HepG2 (cell line): Measurements from ENCODE around the gene UEVLD. TPM values are rescaled to one million over a fixed set of nuclear protein-coding genes. Genes with fewer than 3 reads are reported as not detected.

Experiments used
- ATF5 ChIP-seq: sonication (generic); formaldehyde crosslinking; IDR thresholded peaks from 2 replicates; pipeline ENCODE4 v1.4.0; 2020; ENCODE audit warnings: mild to moderate bottlenecking, low read depth, missing genetic modification reagents
- CCDC6 ChIP-seq: sonication (generic); formaldehyde crosslinking; IDR thresholded peaks from 2 replicates; pipeline ENCODE4 v1.8.1; 2022; ENCODE audit warnings: mild to moderate bottlenecking, missing genetic modification reagents, moderate library complexity
- ISL2 ChIP-seq: sonication (generic); formaldehyde crosslinking; IDR thresholded peaks from 2 replicates; pipeline ENCODE4 v1.5.0; 2020; ENCODE audit warnings: missing genetic modification reagents
- KAT8 ChIP-seq: IDR thresholded peaks from 2 replicates; pipeline ENCODE4 v1.6.1; 2016; ENCODE audit warnings: missing genetic modification reagents, missing compliant biosample characterization
- NCOA2 ChIP-seq: sonication (generic); formaldehyde crosslinking; IDR thresholded peaks from 2 replicates; pipeline ENCODE4 v1.8.0; 2022; ENCODE audit warnings: inconsistent platforms
- NR2F6 ChIP-seq, 2 experiments: IDR thresholded peaks; 2 replicates each; pipeline ENCODE4 v1.6.1; 2016; ENCODE audit warnings: antibody characterized with exemption in 1 of 2, mild to moderate bottlenecking in 1 of 2
- NR3C1 ChIP-seq: sonication (generic); formaldehyde crosslinking; IDR thresholded peaks from 2 replicates; pipeline ENCODE4 v1.4.0; 2020; ENCODE audit warnings: missing genetic modification reagents
- ONECUT2 ChIP-seq: sonication (generic); formaldehyde crosslinking; IDR thresholded peaks from 2 replicates; pipeline ENCODE4 v1.4.0; 2020; ENCODE audit warnings: missing genetic modification reagents
- PAX8 ChIP-seq: sonication (generic); formaldehyde crosslinking; IDR thresholded peaks from 2 replicates; pipeline ENCODE4 v1.8.0; 2022; ENCODE audit warnings: mild to moderate bottlenecking, missing genetic modification reagents, borderline replicate concordance
- POLR2AphosphoS5 ChIP-seq: IDR thresholded peaks from 2 replicates; pipeline ENCODE4 v1.6.1; 2012; ENCODE audit warnings: low read depth, low read length
- PRDM15 ChIP-seq: sonication (generic); formaldehyde crosslinking; IDR thresholded peaks from 2 replicates; pipeline ENCODE4 v1.4.0; 2020; ENCODE audit warnings: missing genetic modification reagents
- SMC3 ChIP-seq: IDR thresholded peaks from 2 replicates; pipeline ENCODE4 v1.6.1; 2011; ENCODE audit warnings: low read length, improper control_type of control experiment
- SOX6 ChIP-seq, 2 experiments: fragments of 450-650 bp in 1 of 2; sonication (generic) in 1 of 2; formaldehyde crosslinking in 1 of 2; IDR thresholded peaks; 2 replicates each; pipeline versions ENCODE4 v1.4.0 to v1.6.1; 2017 to 2020; ENCODE audit warnings: antibody characterized with exemption in 1 of 2, mild to moderate bottlenecking in 1 of 2, missing genetic modification reagents in 1 of 2
- U2AF1 ChIP-seq: fragments of 200-400 bp; formaldehyde crosslinking; optimal IDR thresholded peaks from 2 replicates; pipeline ENCODE3; 2017; ENCODE audit warnings: mild to moderate bottlenecking, low read depth, low read length
- ZFP37 ChIP-seq: sonication (generic); formaldehyde crosslinking; IDR thresholded peaks from 2 replicates; pipeline ENCODE4 v1.4.0; 2020; ENCODE audit warnings: missing genetic modification reagents, borderline replicate concordance
- ZFYVE20 ChIP-seq: sonication (generic); formaldehyde crosslinking; IDR thresholded peaks from 2 replicates; pipeline ENCODE4 v1.8.0; 2023; ENCODE audit warnings: low read depth, mild to moderate bottlenecking, moderate library complexity, missing genetic modification reagents, borderline replicate concordance
- ZMYM4 ChIP-seq: sonication (generic); formaldehyde crosslinking; IDR thresholded peaks from 2 replicates; pipeline ENCODE4 v1.8.1; 2023; ENCODE audit warnings: mild to moderate bottlenecking, missing genetic modification reagents
- ZNF207 ChIP-seq: fragments of 450-650 bp; IDR thresholded peaks from 2 replicates; pipeline ENCODE4 v1.6.1; 2016; ENCODE audit warnings: antibody characterized with exemption, borderline replicate concordance
- ZNF296 ChIP-seq: sonication (generic); formaldehyde crosslinking; conservative IDR thresholded peaks from 2 replicates; pipeline ENCODE4 v1.5.0; 2020; ENCODE audit warnings: mild to moderate bottlenecking, missing genetic modification reagents
- ZNF496 ChIP-seq: sonication (generic); formaldehyde crosslinking; IDR thresholded peaks from 2 replicates; pipeline ENCODE4 v1.8.1; 2023; ENCODE audit warnings: mild to moderate bottlenecking, moderate library complexity, missing genetic modification reagents; ENCODE audit not compliant: insufficient replicate concordance
- polyA plus RNA-seq, 8 experiments: library from polyadenylated mRNA; depleted of rRNA in 3 of 8; stranded (reverse) in 7 of 8; unstranded in 1 of 8; fragments of >200 nt; fragmentation: Illumina TruSeq in 4 of 8; extraction: Trizol in 4 of 8; gene quantifications; 2 replicates each; pipeline versions ENCODE4 v1.2.1 to v1.2.3, GENCODE V29; 2011 to 2016; ENCODE audit warnings: low read depth in 4 of 8, missing spikeins in 1 of 8, mixed read lengths in 1 of 8; ENCODE audit not compliant: insufficient read depth in 1 of 8
- total RNA-seq, 5 experiments: library from RNA; depleted of rRNA; stranded (reverse); fragments of >200 nt; fragmentation: Illumina TruSeq; extraction: Trizol; gene quantifications; 2 replicates each; pipeline ENCODE4 v1.2.3, GENCODE V29; 2016; ENCODE audit warnings: low read depth in 1 of 5
- TF ChIP-seq, protein P1 (sequence below): sonication (generic); formaldehyde crosslinking; IDR thresholded peaks from 2 replicates; pipeline ENCODE4 v1.4.0; 2020; ENCODE audit warnings: missing genetic modification reagents, borderline replicate concordance

Gene UEVLD
- total and polyA plus RNA-seq, 2 of the 13 experiments (the other 11 are each of a cell fraction or from before 2014, with no cell fraction given): 5.7 to 13.7 TPM

DNA sequence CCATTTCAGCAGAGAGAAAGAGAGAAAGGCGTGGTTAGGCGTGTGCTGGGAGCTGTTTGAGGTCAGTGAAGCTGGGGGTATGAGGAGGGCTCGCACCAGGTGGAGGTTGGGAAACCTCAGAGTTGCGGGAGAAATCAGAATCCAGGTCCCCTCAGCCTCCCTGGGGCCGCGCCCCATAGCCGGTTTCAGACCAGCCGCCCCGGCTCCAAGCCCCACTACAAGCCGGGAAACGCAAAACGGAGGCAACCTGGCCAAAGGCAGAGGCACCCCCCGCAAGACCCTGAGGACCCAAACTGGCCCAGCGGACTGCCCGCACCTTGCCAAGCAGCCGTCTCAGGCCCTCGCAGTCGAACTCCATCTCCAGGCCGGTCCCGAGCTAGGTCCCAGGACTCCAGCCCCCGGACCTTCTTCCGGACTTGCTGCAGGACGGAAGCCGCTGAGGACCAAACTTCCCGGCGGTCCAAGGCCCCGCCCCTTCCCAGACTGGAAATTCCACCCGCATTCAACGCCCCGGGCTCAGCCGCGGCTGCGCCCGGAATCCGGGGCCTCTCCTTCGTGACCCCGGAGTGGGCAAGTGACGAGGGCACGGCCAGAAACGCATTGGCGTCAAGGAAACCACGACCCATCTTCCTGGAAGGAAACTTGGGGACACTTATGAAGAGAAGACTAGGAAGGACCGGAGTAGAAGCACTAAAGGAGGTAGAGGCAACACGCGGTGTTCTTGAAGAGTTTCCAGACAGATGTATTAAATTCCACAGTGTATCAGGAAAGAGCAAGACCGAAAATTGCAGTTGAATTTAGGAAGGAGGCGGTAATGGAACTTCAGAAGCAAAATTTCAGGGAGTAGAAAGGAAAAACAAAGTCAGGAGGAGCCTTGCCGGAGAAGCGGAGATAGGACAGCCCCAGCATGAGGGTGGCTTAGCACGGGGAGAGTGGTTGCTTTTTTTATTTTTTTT is at the start of gene UEVLD (continued):
- 0 out of 2 replicates have a peak, but pooled peaks have one; percentile 38 for TF ChIP-seq ZFYVE20
- no peak for TF ChIP-seq SMC3
- TF ChIP-seq ZMYM4 (CRISPR knock-in tag): peak; percentile 94
- TF ChIP-seq U2AF1: no peak
- TF ChIP-seq PAX8: 0 out of 2 replicates have a peak, but pooled peaks have one; percentile 80
- peak; percentile 93 for TF ChIP-seq POLR2AphosphoS5
- TF ChIP-seq ISL2 (CRISPR knock-in tag): peak; percentile 64; the same call in 1 of the 2 replicates
- no peak for TF ChIP-seq ONECUT2 (CRISPR knock-in tag)
- peak; percentile 66; the same call in 1 of the 2 replicates for TF ChIP-seq CCDC6 (CRISPR knock-in tag)
- TF ChIP-seq NCOA2 (CRISPR knock-in tag): peak; percentile 63
- TF ChIP-seq PRDM15 (CRISPR knock-in tag): peak; percentile 86
- peak; percentile 56; the same call in 1 of the 2 replicates for TF ChIP-seq NR2F6 (IDR thresholded peaks at IDR 0.05)
- peak; percentile 75 for TF ChIP-seq NR2F6 (CRISPR knock-in tag; IDR thresholded peaks at IDR 0.05)
- TF ChIP-seq ZNF296 (CRISPR knock-in tag): no peak
- TF ChIP-seq ZNF496 (CRISPR knock-in tag): no peak
- no peak for TF ChIP-seq SOX6 (IDR thresholded peaks at IDR 0.05)
- TF ChIP-seq SOX6 (CRISPR knock-in tag; IDR thresholded peaks at IDR 0.05): peak; percentile 60
- TF ChIP-seq, protein P1, sequence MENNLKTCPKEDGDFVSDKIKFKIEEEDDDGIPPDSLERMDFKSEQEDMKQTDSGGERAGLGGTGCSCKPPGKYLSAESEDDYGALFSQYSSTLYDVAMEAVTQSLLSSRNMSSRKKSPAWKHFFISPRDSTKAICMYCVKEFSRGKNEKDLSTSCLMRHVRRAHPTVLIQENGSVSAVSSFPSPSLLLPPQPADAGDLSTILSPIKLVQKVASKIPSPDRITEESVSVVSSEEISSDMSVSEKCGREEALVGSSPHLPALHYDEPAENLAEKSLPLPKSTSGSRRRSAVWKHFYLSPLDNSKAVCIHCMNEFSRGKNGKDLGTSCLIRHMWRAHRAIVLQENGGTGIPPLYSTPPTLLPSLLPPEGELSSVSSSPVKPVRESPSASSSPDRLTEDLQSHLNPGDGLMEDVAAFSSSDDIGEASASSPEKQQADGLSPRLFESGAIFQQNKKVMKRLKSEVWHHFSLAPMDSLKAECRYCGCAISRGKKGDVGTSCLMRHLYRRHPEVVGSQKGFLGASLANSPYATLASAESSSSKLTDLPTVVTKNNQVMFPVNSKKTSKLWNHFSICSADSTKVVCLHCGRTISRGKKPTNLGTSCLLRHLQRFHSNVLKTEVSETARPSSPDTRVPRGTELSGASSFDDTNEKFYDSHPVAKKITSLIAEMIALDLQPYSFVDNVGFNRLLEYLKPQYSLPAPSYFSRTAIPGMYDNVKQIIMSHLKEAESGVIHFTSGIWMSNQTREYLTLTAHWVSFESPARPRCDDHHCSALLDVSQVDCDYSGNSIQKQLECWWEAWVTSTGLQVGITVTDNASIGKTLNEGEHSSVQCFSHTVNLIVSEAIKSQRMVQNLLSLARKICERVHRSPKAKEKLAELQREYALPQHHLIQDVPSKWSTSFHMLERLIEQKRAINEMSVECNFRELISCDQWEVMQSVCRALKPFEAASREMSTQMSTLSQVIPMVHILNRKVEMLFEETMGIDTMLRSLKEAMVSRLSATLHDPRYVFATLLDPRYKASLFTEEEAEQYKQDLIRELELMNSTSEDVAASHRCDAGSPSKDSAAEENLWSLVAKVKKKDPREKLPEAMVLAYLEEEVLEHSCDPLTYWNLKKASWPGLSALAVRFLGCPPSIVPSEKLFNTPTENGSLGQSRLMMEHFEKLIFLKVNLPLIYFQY (CRISPR knock-in tag): peak; percentile 63
- TF ChIP-seq NR3C1 (CRISPR knock-in tag): no peak
- peak; percentile 74; the same call in 1 of the 2 replicates for TF ChIP-seq ZFP37 (CRISPR knock-in tag)
- TF ChIP-seq ZNF207: no peak
- TF ChIP-seq ATF5 (CRISPR knock-in tag): no peak
- peak; percentile 97 for TF ChIP-seq KAT8
